ENCODE results near the gene IKBKG.

DNA sequence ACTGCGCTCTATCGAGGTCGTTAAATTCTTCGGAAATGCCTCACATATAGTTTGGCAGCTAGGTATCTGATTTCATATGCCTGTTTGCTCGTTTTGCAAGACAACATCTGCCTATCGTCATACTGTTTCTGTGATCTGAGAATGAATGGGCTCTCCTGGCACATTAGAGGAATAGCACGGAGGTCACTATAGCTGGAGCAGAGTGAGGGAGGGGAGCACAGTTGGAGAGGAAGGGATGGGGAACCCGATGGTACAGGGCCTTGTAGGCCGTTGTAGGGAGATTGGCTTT lies 552 bp downstream of the IKBKG start:
- TF ChIP-seq, protein P1, sequence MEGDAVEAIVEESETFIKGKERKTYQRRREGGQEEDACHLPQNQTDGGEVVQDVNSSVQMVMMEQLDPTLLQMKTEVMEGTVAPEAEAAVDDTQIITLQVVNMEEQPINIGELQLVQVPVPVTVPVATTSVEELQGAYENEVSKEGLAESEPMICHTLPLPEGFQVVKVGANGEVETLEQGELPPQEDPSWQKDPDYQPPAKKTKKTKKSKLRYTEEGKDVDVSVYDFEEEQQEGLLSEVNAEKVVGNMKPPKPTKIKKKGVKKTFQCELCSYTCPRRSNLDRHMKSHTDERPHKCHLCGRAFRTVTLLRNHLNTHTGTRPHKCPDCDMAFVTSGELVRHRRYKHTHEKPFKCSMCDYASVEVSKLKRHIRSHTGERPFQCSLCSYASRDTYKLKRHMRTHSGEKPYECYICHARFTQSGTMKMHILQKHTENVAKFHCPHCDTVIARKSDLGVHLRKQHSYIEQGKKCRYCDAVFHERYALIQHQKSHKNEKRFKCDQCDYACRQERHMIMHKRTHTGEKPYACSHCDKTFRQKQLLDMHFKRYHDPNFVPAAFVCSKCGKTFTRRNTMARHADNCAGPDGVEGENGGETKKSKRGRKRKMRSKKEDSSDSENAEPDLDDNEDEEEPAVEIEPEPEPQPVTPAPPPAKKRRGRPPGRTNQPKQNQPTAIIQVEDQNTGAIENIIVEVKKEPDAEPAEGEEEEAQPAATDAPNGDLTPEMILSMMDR (conservative IDR thresholded peaks at IDR 0.05; ENCODE audit: low read depth, low read length) = no peak
- no peak for TF ChIP-seq EZH2phosphoT487 (IDR thresholded peaks at IDR 0.05; ENCODE audit: borderline replicate concordance, low read length)

Measured in PC-3 (cell line).